HCT116 (cell line): ENCODE data around the gene DNAJC4. TPM values are rescaled to one million over a fixed set of nuclear protein-coding genes. Genes with fewer than 3 reads are reported as not detected.
A peak's percentile ranks its signal among the peaks of the same experiment; 100 is the strongest.

ENCODE experiments used
- ATAC-seq: fragments of 200-7000 bp; cut with Tn5 transposase; 2 replicates; pipeline ENCODE4 v1.9.1; 2020; ENCODE audit warnings: mild to moderate bottlenecking, moderate library complexity
- BruUV-seq: library from RNA; stranded (reverse); fragments of 400-500 nt; replicated peaks from 2 replicates; lab custom pipeline; 2021; lab: Mats Ljungman, UMichigan
- CTCF ChIA-PET: fragments of 300-600 bp; sonication (Branson Sonifier 250); formaldehyde crosslinking; loops from one replicate; lab custom pipeline; 2021; ENCODE audit warnings: antibody characterized with exemption; lab: Charles Lee
- POLR2A ChIA-PET: fragments of 300-600, 350-600 bp; sonication (Branson Sonifier 250); formaldehyde crosslinking; loops from one replicate; lab custom pipeline; 2021; ENCODE audit warnings: antibody characterized with exemption; lab: Charles Lee
- RAD21 ChIA-PET, 2 experiments: fragments of 300-600 bp; sonication (Branson Sonifier 250); formaldehyde crosslinking; loops; one replicate each; lab custom pipeline; 2023; ENCODE audit warnings: low total read pairs in 2 of 2; ENCODE audit not compliant: uncharacterized antibody in 2 of 2, unreplicated experiment in 2 of 2, low non-redundant PET in 1 of 2; lab: Charles Lee
- DNase-seq: peaks from one replicate; pipeline ENCODE4 v3.0.0-alpha.2; 2010; ENCODE audit warnings: low read depth, low spot score
- H2AFZ ChIP-seq: fragments of 200-600 bp; shearing (Covaris generic), sonication (generic); 2 replicates; pipeline ENCODE4 v1.6.1; 2017; ENCODE audit warnings: low read depth, mixed run types, mixed read lengths, antibody characterized with exemption, low read length; ENCODE audit not compliant: poor library complexity, severe bottlenecking
- H3K27ac ChIP-seq: 2 replicates; pipeline ENCODE4 v1.5.1; 2012; ENCODE audit warnings: low read depth, low read length
- H3K27me3 ChIP-seq: fragments of 200-600 bp; sonication (generic); 2 replicates; pipeline ENCODE4 v1.6.1; 2016; ENCODE audit warnings: mixed run types, low read length, mixed read lengths; ENCODE audit not compliant: insufficient read depth
- H3K36me3 ChIP-seq, 2 experiments: fragments of 200-500 bp in 1 of 2; fragments of 200-600 bp in 1 of 2; sonication (Bioruptor generic) in 1 of 2; sonication (generic) in 1 of 2; 2 replicates each; pipeline versions ENCODE4 v1.5.1 to v1.6.1; 2014 to 2016; ENCODE audit warnings: low read length in 2 of 2, inconsistent platforms in 1 of 2, mixed read lengths in 1 of 2, mixed run types in 1 of 2; ENCODE audit not compliant: insufficient read depth in 2 of 2, control insufficient read depth in 1 of 2
- H3K4me1 ChIP-seq, 2 experiments: fragments of 200-600 bp in 1 of 2; sonication (generic) in 1 of 2; 2 replicates each; pipeline versions ENCODE4 v1.5.1 to v1.6.1; 2012 to 2017; ENCODE audit warnings: low read length in 2 of 2, inconsistent platforms in 1 of 2, mild to moderate bottlenecking in 1 of 2, mixed read lengths in 1 of 2, mixed run types in 1 of 2, moderate library complexity in 1 of 2; ENCODE audit not compliant: insufficient read depth in 2 of 2, control insufficient read depth in 1 of 2
- H3K4me2 ChIP-seq: fragments of 200-600 bp; sonication (generic); 2 replicates; pipeline ENCODE4 v1.6.1; 2017; ENCODE audit warnings: mixed run types, low read length, mixed read lengths
- H3K4me3 ChIP-seq, 2 experiments: fragments of 200-600 bp in 1 of 2; sonication (generic) in 1 of 2; replicated peaks in 1 of 2; 2 replicates each; pipeline ENCODE4 v1.5.1; 2011 to 2016; ENCODE audit warnings: low read length in 2 of 2, control low read depth in 1 of 2, low read depth in 1 of 2, mild to moderate bottlenecking in 1 of 2, mixed read lengths in 1 of 2, mixed run types in 1 of 2
- H3K79me2 ChIP-seq: fragments of 200-600 bp; sonication (generic); 2 replicates; pipeline ENCODE4 v1.6.1; 2017; ENCODE audit warnings: mild to moderate bottlenecking, mixed run types, low read length, moderate library complexity, mixed read lengths; ENCODE audit not compliant: insufficient read depth
- H3K9ac ChIP-seq: fragments of 200-600 bp; sonication (generic); 2 replicates; pipeline ENCODE4 v1.6.1; 2016; ENCODE audit warnings: low read length, mixed read lengths
- H3K9me2 ChIP-seq: fragments of 200-600 bp; sonication (generic), shearing (Covaris generic); 2 replicates; pipeline ENCODE4 v1.6.1; 2017; ENCODE audit warnings: mixed run types, mild to moderate bottlenecking, moderate library complexity; ENCODE audit not compliant: insufficient read depth
- H3K9me3 ChIP-seq, 2 experiments: fragments of 200-500 bp in 1 of 2; fragments of 200-600 bp in 1 of 2; sonication (Bioruptor generic) in 1 of 2; sonication (generic) in 1 of 2; 2 replicates each; pipeline ENCODE4 v1.6.1; 2014 to 2017; ENCODE audit warnings: low read length in 2 of 2, mixed read lengths in 2 of 2, inconsistent platforms in 1 of 2, low read depth in 1 of 2, mild to moderate bottlenecking in 1 of 2, mixed run types in 1 of 2, moderate library complexity in 1 of 2; ENCODE audit not compliant: control insufficient read depth in 1 of 2, insufficient read depth in 1 of 2
- H4K20me1 ChIP-seq: fragments of 200-600 bp; sonication (generic), shearing (Covaris generic); 2 replicates; pipeline ENCODE4 v1.6.1; 2017; ENCODE audit warnings: mixed run types, mild to moderate bottlenecking, moderate library complexity; ENCODE audit not compliant: insufficient read depth
- ATF3 ChIP-seq: IDR thresholded peaks from 2 replicates; pipeline ENCODE4 v1.6.1; 2012
- CEBPB ChIP-seq: IDR thresholded peaks from 2 replicates; pipeline ENCODE4 v1.6.1; 2012; ENCODE audit warnings: low read depth
- EZH2 ChIP-seq: fragments of 200-600 bp; sonication (generic); IDR thresholded peaks from 2 replicates; pipeline ENCODE4 v1.6.1; 2017; ENCODE audit warnings: antibody characterized with exemption, mixed run types
- EZH2phosphoT487 ChIP-seq: fragments of 200-600 bp; IDR thresholded peaks from 2 replicates; pipeline ENCODE4 v1.6.1; 2018; ENCODE audit warnings: antibody characterized with exemption, borderline replicate concordance
- JUND ChIP-seq: IDR thresholded peaks from 2 replicates; pipeline ENCODE4 v1.6.1; 2012
- POLR2A ChIP-seq: IDR thresholded peaks from 2 replicates; pipeline ENCODE4 v1.7.0; 2011; ENCODE audit warnings: borderline replicate concordance; ENCODE audit not compliant: insufficient read depth, insufficient read length; ENCODE audit errors: extremely low read depth
- POLR2AphosphoS5 ChIP-seq: IDR thresholded peaks from 2 replicates; pipeline ENCODE4 v1.6.1; 2011; ENCODE audit warnings: mild to moderate bottlenecking, low read depth, low read length, moderate library complexity
- SIN3A ChIP-seq: IDR thresholded peaks from 2 replicates; pipeline ENCODE4 v1.6.1; 2012; ENCODE audit warnings: low read depth
- SRF ChIP-seq: IDR thresholded peaks from 2 replicates; pipeline ENCODE4 v1.6.1; 2012; ENCODE audit warnings: low read depth
- YY1 ChIP-seq: IDR thresholded peaks from 2 replicates; pipeline ENCODE4 v1.6.1; 2011; ENCODE audit warnings: low read length, low read depth, moderate library complexity, mild to moderate bottlenecking; ENCODE audit not compliant: insufficient replicate concordance; ENCODE audit errors: extremely low read depth
- ZFX ChIP-seq: fragments of 450-650 bp; IDR thresholded peaks from 2 replicates; pipeline ENCODE4 v1.6.1; 2017
- ZNF274 ChIP-seq: fragments of 200-500 bp; sonication (Bioruptor generic); IDR thresholded peaks from 2 replicates; pipeline ENCODE4 v1.6.1; 2014; ENCODE audit warnings: mild to moderate bottlenecking, low read depth, low read length, inconsistent platforms
- intact Hi-C: fragments of 100-400 bp; cut with micrococcal nuclease; formaldehyde crosslinking; loops from 2 replicates; pipeline ENCODE4 v1.10.0; 2022
- total RNA-seq: library from RNA; stranded (reverse); gene quantifications from one replicate; pipeline ENCODE4 v1.2.1, GENCODE V29; 2021; ENCODE audit not compliant: unreplicated experiment
- TF ChIP-seq, protein P1 (sequence below): IDR thresholded peaks from 2 replicates; pipeline ENCODE4 v1.6.1; 2012

DNAJC4 gene
- total RNA-seq, 1 experiment from 2014 or later, result 25.8 TPM

- TF ChIP-seq ATF3, result no peak
- no peak for TF ChIP-seq EZH2phosphoT487
- no peak for TF ChIP-seq POLR2A
- TF ChIP-seq, protein P1, sequence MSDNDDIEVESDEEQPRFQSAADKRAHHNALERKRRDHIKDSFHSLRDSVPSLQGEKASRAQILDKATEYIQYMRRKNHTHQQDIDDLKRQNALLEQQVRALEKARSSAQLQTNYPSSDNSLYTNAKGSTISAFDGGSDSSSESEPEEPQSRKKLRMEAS, result no peak
- no peak for TF ChIP-seq EZH2
- no peak for TF ChIP-seq SRF
- no peak for TF ChIP-seq CEBPB
- TF ChIP-seq SIN3A, result no peak
- TF ChIP-seq ZNF274, result no peak
These were observed 10.8 kb downstream of the DNAJC4 start (continued) for GRCh38 chr11:64241241-64241490.

DNA sequence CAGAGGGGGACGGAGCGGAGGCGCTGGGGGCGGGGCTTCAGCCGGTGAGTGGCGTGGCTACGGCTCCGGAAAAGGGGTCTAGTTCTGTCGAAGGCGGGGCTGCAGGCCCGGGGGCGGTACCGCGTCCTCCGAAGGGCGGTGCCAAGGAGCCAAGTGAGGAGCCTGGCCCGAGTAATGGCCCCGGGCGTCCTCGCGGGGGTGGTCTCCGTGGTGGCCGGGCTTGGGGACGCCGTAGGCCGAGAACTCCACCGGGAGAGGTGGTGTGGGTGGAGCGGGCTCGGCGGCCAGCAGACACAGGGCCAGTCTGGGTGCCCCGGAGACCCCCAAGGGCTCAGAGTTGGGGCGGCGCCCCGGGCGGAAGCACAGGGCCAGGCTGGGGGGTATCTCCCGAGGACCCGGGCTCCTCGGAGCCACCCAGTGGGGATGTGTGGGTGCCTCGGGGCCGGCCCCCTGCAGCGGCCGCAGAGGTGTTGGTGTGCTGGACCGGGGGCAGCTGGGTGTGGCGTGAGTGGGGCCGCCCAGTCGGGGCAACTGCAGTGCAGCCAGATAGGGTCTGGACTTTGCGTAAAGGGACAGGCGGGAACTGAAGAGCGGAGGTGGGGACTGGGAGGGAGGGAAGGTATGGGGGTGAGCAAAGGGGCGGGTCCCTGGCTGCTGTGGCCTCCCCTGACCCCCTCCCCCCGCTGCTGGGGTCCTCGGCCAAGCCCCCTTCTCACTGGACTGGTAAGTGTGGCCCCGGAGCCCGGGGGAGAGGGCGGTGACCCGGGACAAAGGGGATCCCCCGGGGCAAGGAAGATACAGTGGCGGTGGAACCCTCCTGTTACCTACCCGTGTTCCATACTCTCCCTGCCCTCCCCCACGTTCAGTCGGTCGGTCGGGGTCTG, 11.4 kb downstream of the DNAJC4 start:
- Histone ChIP-seq H3K36me3 (peaks cover 0 to 20% of the 10 kb centered on the region in 2 experiments; a peak in 1 of 4 replicates), H2AFZ (no peak overlapping the region), H3K27ac (peak overlapping the region; percentile 88), H3K79me2 (peaks cover 48% of the 10 kb centered on the region), H3K9ac (peak overlapping the region; percentile 99), H3K27me3 (no peaks in the 10 kb centered on the region), H3K9me3 (no peaks in the 10 kb centered on the region), H3K4me2 (peak overlapping the region; percentile 84)
- TSS peak; percentile 66 for BruUV-seq
- ATAC-seq (peak; percentile 28), DNase-seq (no peak)
- RAD21 ChIA-PET, result interaction anchor here in 1 of 2 experiments (0.6 kb wide), 1 partner anchor 1758 kb away, joined by 5 read pairs; no protein-coding TSS in a partner anchor
- CTCF ChIA-PET, result interaction anchor here (0.8 to 2.2 kb wide), 10 partner anchors 8 to 115 kb away, joined by 3 to 10 read pairs (median 4); partner anchors contain the start of genes PRDX5 and TRMT112
- POLR2A ChIA-PET, result interaction anchor here (0.7 to 2.0 kb wide), 12 partner anchors 8 to 114 kb away, joined by 4 to 11 read pairs (median 6); partner anchors contain the start of genes NUDT22, PRDX5, TRMT112 and TRPT1
- TF ChIP-seq POLR2A (peak; percentile 79), POLR2AphosphoS5 (peak; percentile 84), JUND (no peak), YY1 (peak; percentile 68), ZFX (peak; percentile 27; the same call in 1 of the 2 replicates)
- TF ChIP-seq, all 23 proteins: peak for 4
- H3K4me3 ChIP-seq, result peak overlapping the region; percentile 70 to 91
- intact Hi-C loops, result loop anchor here (1.0 to 2.0 kb wide), 2 partner anchors 43 to 63 kb away; partner anchors contain the start of genes BAD and ESRRA
- H3K9me2 ChIP-seq, result no peaks in the 10 kb centered on the region
- H4K20me1 ChIP-seq, result no peaks in the 10 kb centered on the region
- peaks cover 32 to 60% of the 10 kb centered on the region in 2 experiments for H3K4me1 ChIP-seq
